SKM-1 (cell line): Measurements from ENCODE around the gene CPXM1.
"Not testable (repeated sequence)": the region's sequence is repeated elsewhere in the genome, so short reads cannot be mapped to it uniquely, and the experiment has no call there.

Experiments
- DNase-seq: peaks from one replicate; lab custom pipeline; 2025; ENCODE audit not compliant: unreplicated experiment; lab: John Stamatoyannopoulos, UW

Gene CPXM1

DNA sequence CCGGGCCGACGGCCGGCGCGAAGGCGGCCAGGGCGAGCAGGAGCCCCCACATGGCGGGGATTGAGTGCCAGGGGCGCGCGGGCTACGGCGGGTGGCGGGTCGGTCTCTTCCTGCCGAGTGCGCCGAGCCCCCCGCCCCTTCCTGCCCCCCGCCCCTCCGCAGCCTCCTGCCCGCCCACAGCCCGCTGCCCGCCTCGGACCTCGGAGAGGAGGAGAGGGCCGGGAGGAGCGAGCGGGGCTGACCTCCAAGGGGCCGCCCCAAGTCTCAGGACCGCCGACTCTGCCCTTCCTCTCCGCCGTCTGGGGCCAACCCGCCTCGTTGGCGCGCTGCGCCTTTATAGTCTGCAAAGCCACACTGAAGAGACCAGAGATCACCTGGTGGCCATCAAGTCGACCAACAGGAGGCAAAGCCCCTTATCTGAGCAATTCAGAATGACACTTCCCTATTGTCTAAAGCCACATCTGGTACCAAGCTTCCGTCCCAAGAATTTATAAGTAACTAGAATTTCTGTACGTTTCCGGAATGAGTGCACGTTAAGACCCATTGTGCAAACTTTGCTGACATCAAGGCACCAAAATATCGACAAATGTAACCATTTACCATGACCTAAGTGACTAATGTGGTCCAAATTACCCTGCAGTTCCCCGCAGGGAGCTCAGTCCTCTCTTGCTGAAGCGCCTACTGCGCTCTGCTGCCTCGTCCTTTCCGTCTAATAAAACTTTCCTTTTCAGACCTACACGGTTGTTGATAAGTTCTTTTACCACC, at the start of gene CPXM1:
TSS of gene CPXM1 (minus strand) at position 107 of the 765 bp plus-strand sequence. CDS start at position 52, 55 bp downstream.
- DNase-seq = peak; percentile 27

DNA sequence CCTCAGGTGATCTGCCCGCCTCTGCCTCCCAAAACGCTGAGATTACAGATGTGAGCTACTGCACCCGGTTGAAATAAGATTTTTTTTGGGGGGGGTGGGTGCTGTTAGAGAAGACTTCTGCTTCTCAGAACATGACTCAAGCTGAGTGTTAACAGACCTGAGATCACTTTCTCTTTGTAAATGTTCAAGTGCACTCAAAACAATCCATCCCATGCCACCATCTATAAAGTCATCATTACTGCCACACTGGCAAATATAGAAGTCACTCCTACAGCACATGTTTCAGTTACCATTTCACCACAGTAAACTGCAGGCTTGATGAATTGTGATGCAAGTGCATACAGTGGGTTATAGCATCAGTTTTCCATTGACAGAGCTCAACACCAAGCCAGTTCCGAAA, 49.1 kb upstream of the CPXM1 start:
- no peak for DNase-seq

DNA sequence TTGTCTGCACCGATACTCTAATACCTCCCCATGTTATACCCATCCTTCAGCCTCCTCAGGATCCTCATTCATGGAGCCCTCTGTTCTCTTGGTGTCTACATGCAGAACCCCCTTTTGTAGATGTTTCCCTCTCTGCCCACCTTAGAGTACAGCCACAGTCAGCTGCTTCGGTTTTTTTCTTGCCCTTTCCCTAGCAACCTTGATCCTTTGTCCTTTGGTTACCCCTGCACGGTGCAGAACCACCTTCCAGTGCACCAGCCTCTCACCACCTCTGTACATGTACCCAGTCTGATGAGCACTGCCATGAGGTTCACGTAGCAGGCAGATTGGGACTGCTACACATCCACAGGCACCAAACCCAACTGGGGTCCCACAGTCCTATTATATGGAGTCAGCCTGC, 47.4 kb upstream of the CPXM1 start:
- DNase-seq = no peak

DNA sequence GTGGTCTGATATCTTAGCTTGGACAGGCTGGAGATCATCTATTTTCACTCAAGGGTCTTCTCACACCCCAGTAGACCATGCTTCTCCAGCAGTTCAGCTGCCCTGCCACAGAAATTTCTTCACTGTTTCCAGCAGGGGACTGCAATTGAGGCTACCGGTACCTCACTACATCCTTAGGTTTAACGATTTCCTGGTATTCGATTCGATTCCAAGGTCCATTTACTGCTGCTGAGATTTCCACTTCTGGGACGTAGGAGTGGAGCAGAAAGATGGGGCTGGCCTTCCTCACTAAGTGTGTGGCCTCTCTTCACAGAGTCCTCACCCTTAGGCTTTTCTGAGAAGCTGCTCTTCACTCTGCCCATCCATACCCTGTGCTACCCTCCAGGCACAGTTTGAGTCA, 46.3 kb upstream of the CPXM1 start:
- no peak for DNase-seq

DNA sequence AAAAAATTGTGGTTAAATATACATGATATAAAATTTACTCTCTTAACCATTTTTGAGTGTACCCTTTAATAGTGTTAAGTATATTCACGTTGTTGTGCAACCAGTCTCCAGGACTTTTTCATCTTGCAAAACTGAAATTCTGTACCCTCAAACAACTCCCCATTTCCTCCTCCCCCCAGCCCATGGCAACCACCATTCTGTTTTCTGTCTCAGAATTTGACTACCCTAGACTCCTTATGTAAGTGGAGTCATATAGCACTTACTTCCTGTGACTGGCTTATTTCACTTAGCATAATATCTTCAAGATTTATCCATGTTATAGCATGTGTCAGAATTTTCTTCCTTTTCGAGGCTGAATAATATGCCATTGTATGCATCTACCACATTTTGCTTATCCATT, 45.2 kb upstream of the CPXM1 start:
- no peak for DNase-seq

DNA sequence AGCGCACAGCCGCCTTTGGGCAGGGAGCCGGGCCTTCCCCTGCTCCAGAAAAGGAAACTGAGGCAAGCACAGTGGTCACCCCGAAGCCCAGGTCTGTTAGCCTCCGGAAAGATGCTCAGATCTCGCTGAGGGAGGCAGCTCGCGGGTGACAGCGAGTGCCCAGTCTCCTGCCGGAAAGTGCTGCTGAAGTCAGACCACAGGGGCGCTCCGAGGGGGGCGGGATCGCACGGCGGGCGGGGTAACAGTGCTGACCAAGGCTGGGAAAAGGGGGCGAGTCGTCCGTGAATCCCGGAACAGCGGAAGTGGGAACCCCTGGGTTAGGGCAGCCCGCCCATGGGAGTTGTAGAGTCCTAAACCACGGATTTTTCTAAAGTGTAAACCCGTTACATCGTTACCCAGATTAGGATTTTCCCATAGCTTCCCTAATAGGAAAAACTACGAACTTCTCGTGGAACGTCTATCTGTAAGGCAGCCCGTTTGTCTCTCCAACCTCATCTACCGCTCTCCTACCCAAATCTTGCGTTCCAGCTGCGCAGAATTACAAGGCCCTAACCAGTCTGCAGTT, 40.6 kb upstream of the CPXM1 start:
- no peak for DNase-seq

DNA sequence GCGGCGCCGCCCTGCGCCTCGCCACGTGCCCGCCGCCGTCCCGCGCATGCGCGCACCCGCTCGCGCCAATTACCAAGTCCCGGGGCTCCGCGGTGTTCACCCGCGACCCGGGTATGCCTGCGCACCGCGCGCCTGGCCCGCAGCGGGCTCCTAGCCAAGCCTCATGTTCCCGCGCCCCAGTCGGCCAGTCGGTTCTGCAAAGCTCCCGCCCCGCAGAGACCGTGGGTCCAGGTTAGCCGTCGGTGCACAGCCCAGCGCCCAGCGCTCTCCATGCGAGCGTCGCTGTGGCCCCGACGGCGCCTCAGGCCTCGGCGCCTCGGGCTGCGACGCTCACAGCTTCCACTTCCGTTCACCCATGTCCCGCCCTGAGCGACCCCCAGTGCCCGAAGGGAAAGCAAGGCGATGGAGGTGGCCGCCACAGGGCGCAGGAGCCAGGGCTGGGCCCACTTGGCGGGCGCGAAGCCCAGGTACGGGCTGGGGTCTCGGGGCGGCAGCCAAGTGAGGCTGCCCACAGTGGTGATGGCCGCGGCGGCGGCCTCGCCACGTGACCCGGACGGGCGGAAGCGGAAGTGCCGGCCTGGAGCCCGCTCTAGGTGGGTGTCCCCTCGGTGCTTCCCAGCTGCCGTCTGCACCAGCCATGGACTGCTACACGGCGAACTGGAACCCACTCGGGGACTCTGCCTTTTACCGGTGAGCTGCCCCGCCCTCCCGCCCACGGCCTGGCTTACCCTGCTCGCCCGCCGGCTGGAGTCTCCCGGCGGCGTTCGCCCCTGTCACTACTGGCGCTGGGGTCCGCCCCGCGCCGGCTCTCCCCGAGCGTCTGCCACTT, 39.9 kb upstream of the CPXM1 start, which contains the start of the genes PCED1A and VPS16:
TSS of gene PCED1A (minus strand) at position 518 of the 829 bp plus-strand sequence. CDS start 743 bp downstream, outside the sequence.
TSS of gene VPS16 (plus strand) at position 608 of the 829 bp plus-strand sequence. CDS start at position 638, 30 bp downstream.
- DNase-seq = peak; percentile 7

DNA sequence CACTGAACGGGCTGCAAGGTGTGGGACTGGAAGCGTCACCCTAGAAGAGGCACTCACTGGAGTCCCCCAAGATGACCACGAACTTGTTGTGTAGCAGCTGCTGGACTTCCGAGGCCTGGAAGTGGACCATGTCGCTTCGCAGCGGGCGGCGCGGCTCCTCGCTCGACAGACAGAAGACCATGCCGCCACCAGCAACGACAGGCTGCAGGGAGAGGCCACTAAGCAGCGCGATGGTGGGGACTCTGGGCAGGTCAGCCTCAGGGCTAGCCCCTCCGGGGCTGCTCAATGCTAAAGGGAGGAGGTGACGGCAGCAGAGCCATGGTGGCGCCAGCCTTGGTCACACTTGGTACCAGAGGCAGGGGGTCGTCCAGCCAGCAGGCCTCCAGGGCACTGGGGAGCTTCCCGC, 39.3 kb upstream of the CPXM1 start:
- no peak for DNase-seq

DNA sequence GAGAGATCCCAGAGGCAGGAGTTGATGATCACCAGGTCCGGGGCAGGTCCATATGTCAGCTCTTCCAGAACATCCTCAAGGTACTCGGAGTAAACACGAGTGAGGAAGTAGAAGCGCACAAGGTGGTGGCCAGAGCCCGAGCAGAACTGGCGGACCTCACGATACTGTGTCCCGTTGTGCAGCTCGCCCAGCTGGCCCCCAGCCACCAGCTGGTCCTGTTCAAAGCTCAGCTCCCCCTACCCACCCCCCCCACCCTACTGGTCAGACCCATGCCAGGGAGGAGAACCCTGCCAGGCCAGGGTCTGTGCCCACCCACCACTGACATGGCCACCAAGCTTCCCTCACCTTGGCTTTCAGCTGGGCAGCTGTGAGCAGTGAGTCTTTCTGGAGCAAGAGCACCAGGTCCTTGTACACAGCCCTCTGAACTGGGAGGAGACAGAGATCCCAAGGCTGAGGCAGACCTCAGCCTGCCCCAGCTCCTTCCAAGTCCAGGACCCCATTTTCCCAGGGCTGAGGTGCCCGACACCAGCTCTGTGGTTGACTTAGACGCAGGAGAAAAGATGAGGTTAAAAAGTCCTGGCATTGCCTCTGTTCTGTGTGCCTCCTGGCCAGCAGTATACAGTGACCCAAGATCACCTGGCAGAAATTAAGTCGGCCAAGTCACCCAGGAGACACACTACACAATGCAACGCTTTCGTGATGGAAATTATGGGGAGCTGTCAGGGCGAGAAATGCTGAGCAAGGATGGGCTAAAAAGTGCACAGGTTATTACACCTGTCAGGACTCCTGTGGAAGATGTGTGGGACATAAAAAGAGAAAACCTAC, 38.6 kb upstream of the CPXM1 start:
- no peak for DNase-seq

DNA sequence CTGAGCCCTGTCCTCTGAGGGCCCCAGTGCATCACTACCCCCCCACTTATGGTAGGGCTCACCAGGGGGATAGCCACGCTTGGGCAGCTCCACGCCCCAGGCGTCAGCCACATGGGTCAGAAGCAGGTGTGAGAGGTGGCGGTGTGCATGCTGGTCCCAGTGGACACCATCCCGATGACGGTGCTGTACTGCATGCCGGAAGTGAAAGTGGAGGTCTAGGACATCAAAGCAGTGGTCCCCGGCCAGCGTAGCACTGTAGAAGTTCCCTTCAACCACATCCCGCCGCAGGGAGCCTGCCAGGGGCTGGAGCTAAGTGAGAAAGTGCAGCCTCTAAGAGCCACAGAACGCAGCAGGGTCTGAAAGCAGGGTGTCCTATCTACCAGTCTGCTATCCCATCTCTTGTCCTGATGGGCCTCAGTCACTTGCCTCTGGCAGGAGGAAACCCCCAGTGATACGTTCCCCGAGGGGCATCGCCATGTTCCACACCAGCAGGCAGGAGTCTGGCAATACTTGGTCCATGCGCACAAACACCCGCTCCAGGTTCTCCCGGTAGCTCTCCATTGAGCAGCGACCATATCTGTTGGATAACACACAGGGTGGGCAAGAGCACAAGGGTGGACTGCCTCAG, 37.9 kb upstream of the CPXM1 start:
- no peak for DNase-seq

DNA sequence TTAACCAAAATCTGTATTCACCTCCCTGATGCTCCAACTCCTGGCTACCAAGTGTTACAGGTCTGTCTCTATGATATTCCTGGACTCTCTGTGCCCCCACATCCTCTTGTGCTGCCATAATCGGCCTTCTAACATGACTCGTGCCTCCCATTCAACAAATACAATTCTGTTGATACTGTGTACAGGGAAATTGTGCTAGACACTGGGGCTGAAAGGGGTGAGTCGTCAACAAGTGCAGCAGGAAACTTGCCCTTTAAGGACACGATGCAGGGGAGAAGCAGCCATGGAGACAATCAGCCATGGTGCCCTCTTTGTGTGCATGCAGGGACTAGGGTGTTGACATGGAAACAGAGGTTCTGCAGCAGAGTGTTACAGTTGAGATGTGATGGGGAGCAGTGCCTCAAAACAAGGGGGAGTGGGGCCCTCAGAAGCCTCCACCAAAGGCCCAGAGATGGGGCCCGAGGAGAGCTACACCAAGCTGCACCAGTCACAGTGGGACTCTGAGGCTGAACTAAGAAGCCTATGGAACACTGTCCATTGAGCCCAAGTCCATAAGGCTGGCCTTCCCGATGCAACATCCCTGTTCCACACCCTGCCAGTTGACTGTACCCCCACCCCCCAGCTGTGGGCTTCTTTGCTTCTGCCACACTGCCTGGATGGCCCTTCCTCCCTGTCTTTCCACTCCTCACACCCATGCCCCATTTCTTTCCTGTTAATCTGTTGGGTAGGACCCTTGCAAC, 37.0 kb upstream of the CPXM1 start:
- DNase-seq = no peak

DNA sequence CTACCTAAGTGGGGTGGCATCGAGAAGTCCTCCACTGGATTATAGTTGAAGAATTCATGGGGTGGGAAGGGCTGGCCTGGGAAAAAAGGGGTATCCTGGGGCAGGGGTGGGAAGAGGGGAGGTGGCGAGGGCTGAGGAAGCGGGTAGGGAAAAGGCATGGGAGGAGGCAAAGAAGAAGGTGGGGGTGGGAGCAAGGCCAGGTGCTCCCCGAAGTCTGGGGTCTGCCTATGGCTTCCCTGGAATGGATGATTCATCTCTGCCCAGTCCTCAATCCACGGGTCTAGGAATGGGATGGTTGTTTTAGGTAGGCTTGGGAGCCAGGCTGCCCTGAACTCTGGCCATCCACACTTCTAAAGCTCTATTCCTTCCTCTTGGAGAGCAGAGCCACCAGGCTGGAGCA, 35.6 kb upstream of the CPXM1 start:
- no peak for DNase-seq

DNA sequence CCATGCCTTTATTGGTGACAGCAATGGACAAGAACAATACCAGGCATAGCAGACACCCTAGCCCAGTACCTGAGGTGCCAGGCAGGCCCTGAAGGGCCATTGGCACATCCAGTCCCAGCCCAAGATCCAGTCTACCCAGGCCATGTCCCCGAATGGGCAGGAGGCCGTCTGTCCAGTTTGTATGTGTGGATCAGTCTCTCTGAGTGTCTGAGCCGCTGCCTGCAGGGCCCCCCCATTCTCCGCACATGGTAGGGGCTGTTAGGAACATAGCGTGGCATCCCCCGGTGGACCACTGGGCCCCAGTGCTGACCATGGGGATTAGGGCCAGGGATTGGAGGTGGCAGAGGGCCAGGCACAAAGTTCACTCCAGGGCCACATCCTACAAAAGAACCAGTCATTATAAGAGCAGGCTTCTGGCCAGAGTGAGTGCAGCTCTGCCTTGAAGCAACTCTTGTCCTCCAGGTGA, 34.9 kb upstream of the CPXM1 start:
- no peak for DNase-seq

DNA sequence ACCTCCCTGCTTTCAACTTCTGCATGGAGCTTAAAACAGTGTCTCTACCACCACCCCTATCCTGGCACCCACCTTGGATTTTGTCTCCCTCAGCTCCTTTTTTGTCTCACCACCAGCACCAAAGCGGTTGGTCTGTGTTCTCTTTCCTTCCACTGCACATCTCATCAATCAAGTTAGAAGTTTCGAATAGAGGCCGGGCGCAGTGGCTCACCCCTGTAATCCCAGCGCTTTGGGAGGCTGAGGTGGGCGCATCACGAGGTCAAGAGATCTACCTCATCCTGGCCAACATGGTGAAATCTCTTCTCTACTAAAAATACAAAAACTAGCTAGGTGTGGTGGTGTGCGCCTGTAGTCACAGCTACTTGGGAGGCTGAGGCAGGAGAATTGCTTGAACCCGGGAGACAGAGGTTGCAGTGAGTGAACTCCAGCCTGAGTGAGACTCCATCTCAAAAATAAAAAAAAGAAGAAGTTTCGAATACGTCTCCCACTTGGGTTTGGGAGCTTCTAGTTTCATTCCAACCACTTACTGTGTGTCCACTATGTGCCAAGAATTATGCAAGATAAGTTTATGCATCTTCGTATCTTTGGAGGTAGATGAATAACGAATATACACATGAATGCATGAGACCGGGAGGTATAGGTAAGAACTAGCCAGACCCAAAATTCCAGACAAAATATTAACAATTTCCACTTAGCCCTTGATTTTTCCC, 34.1 kb upstream of the CPXM1 start:
- no peak for DNase-seq

DNA sequence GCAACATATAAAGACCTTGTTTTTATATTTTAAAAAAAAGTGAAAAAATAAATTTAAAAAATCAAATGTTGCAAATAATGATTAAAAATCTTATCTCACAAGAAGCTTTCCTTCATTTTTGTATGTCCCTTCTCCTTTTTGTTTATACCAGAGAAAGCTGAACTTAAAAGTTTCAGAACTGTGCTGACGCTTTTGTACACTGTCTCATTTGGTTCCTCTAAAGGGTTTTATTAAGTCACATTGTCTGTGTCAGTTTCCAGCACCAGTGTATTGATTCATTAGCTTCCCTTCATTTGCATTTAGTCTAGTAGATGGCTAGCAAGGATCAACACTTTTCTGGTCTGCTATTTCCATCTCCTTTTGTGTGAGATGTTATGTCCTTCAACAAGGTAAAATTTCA, 33.3 kb upstream of the CPXM1 start:
- no peak for DNase-seq

DNA sequence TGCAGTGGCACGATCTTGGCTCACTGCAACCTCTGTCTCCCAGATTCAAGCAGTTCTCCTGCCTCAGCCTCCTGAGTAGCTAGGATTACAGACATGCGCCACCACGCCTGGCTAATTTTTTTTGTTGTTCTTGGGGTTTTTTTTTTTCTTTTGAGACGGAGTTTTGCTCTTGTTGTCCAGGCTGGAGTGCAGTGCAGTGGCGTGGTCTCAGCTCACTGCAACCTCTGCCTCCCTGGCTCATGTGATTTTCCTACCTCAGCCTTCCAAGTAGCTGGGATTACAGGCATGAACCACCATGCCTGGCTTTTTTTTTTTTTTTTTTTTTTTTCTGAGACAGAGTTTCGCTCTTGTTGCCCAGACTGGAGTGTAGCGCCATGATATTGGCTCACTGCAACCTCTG, 30.8 kb upstream of the CPXM1 start:
- DNase-seq = not testable (repeated sequence)

DNA sequence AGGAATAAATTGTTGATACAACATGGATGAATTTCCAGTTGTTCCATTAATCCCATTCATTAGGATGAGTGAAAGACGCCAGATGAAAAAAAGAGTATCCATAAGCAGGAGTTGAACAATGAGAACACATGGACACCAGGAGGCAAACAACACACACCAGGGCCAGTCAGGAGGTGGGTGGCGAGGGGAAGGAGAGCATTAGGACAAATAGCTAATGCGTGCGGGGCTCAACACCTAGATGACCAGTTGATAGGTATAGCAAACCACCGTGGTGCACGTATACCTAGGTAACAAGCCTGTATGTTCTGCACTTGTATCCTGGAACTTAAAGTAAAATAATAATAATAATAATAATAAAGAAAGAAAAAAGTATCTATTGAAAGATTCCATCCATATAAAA, 28.9 kb upstream of the CPXM1 start:
- no peak for DNase-seq

DNA sequence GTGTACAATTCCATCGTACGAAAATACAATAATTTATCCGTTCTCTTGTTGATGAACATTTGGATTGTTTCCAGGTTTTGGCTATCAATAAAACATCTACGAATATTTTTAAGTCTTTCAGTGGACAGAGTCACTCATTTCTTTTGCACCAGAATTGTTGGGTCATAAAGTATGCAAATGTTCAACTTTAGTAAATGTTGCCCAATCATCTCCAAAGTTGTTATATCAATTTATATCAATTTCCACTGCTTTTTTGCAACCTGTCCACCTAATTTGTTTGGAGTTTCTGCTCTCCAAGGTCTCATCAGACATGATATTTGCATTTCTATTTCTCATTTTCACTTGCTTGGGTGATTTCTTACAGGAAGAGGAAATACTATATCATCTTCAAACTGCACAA, 26.2 kb upstream of the CPXM1 start:
- DNase-seq = no peak

DNA sequence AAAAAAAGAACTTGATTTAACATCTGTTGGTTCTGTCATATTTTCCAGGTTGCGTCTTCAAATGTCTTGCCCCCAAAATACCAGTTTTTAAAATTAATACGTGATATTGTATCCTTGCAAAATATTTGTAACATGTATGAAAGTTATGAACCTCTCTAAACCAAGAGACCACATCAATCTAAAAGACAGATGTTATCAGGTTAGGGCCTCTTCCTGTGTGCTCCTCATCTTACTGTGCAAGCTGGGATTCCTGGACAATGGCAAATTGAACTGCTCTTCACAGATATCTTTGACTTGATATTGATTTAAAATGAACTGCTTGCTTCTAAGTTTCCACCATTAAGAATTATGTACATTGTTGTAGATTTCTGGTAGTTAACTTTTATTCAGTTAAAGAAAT, 25.3 kb upstream of the CPXM1 start:
- DNase-seq = no peak
